AG20443 (cell line): ENCODE measurements around the gene COX11.

Source experiments
- DNase-seq: peaks from one replicate; pipeline ENCODE4 v3.0.0; 2012; ENCODE audit warnings: low spot score, mixed read lengths

COX11 gene, protein sequence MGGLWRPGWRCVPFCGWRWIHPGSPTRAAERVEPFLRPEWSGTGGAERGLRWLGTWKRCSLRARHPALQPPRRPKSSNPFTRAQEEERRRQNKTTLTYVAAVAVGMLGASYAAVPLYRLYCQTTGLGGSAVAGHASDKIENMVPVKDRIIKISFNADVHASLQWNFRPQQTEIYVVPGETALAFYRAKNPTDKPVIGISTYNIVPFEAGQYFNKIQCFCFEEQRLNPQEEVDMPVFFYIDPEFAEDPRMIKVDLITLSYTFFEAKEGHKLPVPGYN

DNA sequence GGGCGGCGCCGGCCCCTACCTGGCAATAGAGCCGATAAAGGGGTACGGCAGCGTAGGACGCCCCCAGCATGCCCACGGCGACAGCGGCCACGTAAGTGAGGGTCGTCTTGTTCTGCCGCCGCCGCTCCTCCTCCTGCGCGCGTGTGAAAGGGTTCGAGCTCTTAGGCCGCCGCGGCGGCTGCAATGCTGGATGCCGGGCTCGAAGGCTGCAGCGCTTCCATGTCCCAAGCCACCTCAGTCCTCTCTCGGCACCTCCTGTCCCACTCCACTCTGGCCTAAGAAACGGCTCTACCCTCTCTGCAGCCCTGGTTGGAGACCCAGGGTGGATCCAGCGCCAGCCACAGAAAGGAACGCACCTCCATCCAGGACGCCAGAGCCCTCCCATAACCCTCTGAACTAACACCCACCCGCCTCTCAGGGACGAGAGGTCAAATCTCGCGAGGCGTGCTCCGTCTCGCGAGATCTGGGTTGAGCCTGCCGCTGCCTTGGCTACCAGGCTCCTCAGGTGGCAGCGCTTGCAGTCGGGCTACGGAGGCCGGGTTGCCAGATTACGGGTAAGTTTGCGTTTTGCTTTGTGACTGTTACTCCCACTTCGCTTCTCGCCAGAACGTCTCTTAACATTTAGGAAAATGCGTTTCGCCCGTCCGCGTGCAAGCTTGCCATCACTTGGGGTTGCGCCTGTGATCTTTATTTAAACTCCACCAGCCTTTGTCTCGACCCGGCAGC is at the start of gene COX11, which contains the start of gene STXBP4:
Gene COX11 (minus strand): TSS at position 393 of the 726 bp plus-strand sequence. CDS start 8 bp downstream, at position 385.
Gene STXBP4 (plus strand): TSS at position 504 of the 726 bp plus-strand sequence. CDS start 17,455 bp downstream, outside the sequence.
- DNase-seq: peak; percentile 97

DNA sequence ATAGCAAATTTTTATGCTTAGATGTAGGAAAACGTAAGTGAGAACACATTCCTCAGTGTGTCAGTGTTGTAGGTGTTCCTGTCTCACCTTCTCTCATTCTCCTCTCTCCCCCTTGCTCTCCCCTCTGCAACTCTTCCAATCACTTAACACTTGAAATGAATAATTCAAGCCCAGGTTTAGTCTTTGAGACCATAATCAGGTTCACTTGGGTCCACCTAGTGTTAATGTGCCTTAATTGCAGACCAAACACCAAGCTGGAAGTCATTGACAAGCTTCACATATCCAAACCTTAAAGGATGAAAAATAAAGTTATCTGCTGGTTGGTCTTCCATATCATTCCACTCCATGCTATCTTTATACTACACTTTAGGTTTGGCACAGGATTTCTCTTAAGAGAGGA is 37.1 kb upstream of the COX11 start:
- peak; percentile 11 for DNase-seq

DNA sequence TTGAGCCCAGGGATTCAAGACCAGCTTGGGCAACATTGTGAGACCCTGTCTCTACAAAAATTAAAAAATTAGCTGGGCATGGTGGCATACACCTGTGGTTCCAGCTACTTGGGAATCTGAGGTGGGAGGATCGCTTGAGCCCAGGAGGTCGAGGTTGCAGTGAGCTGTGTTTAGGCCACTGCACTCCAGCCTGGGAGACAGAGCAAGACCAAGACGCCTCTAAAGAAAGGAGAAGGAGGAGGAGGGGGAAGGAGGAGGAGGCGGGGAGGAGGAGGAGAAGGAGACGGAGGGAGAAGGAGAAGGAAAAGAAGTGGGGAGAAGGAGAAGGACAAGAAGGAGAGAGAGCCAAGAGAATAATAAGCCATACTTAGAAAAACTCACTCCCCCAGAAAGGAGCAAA is 36.0 kb upstream of the COX11 start:
- DNase-seq: no peak

DNA sequence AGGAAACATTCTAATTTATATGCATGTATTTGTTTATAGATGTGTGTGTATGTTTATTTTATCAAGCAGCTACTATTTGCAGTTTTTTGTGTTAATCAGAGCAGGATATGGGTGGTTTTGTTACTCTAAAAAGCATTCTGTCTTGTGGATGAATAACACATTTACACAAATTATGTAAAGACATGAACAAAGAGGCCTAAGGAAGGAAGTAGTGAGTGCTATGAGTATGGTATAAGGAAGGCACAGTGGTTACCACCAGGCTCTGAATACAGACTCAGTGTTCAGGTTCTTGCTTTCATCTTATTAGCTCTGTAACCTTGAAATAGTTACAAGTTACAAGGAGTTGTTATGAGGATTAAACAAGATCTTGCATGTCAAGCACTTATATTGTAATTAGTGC is 34.0 kb upstream of the COX11 start:
- DNase-seq: no peak

DNA sequence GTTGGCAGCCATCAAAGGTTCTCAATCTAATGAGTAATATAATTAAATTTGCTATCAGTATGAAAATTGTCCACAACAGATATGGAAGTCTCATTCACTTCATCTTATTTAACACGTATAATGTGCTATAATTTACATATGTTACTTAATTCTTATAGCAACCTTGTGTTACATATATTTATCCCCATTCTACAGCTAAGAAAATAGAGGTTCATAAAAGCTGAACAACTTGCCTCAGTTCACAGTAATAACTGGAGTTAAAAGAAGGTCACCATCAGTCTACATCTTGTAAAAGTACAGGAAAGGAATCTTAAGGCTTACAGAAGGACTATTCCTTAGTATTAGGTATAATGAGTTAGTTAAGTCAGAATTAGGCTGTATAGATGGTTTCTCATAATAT is 28.0 kb upstream of the COX11 start:
- no peak for DNase-seq

DNA sequence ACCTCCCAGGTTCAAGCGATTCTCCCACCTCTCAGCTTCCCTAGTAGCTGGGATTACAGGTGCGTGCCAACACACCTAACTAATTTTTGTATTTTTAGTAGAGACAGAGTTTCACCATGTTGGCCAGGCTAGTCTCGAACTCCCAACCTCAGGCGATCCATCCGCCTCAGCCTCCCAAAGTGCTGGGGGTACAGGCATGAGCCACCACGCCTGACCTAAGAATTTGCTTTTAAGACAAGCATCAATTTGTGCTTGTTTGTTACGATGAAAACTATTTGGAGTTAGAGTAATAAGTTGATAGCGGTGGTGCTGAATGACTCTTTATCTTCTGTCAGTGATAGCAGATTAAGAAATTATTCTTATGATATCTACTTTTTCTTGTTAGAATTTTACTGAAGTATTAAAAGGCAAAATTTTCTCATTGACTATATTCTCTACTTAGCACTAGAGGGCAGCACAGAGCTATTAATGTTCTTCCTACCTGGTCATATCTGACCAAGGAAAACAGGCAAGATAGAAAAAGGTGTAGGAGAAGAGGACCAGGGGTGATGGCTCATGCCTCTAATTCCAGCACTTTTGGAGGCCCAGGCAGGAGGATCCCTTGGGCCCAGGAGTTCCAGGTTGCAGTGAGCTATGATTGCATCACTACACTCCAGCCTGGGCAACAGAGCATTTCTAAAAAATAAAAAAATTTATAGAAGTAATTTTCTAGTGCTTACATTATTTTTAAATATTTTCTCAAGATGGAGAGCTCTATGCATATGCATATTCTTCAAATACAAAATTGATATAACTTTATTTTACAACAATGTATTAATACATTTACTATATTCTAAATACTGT is 24.6 kb upstream of the COX11 start:
- peak; percentile 39 for DNase-seq

DNA sequence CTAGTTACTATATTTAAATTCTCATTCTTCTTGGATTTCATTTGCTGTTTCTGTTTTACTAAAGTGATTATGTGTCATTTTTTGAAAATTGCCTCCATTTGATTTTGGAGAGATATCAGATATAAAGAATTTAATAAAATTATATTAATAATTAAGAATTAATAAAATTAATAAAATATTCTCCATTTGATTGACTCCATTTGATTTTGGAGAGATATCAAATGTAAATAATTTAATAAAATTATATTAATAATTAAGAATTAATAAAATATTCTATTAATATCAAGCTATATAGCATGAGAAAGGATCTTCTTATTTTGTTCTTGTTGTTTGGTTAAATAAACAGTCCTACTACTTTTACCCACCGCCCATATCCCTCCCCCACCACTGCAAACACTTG is 23.1 kb upstream of the COX11 start:
- no peak for DNase-seq

DNA sequence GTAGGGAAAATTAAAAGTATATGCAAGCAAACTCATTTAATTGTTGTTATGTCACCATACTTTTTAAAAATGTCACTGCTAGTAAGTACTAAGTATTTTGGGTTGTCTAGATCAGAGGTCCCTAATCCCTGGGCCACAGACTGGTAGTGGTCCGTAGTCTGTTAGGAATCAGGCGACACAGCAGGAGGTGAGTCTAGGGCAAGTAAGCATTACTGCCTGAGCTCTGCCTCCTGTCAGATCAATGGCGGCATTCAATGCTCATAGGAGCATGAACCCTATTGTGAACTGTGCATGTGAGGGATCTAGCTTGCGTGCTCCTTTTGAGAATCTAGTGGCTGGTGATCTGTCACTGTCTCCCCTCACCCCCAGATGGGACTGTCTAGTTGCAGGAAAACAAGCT is 21.7 kb upstream of the COX11 start:
- no peak for DNase-seq

DNA sequence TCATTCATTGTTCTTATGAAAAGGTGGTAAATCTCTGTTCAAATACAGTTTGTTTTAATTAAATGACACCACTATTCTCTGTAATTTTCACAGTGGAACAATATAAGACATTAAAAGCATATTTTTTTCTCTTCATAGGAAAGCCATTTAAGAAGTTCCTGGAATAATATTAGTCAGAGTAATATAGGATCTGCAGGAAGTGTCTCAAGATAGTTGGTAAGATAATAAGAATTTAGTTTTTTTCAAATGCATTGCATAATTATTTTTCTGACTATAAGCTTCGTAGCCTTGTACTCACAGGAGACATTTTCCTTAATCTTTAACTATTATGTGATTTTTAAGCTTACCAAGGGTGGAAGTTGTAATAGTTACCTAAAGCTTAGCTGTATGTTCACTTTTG is 17.0 kb upstream of the COX11 start:
- no peak for DNase-seq

DNA sequence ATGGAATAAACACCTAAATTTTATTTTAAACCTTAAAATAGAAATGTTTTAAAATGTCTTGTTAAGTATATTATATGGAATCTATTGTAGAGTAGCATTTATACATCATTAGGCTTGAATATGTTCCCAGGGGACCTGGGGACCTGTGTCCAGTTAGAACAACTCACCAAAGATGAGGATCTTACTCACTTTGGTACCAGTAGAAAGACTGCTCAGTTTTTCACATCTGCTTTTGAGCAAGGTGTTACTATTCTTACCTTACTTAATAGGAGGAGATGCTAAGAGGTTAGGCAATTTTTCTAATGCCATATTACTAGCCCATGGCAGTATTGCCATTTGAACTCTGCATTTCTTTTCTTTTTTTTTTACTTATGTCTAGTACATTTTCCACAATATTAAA is 14.8 kb upstream of the COX11 start:
- no peak for DNase-seq

DNA sequence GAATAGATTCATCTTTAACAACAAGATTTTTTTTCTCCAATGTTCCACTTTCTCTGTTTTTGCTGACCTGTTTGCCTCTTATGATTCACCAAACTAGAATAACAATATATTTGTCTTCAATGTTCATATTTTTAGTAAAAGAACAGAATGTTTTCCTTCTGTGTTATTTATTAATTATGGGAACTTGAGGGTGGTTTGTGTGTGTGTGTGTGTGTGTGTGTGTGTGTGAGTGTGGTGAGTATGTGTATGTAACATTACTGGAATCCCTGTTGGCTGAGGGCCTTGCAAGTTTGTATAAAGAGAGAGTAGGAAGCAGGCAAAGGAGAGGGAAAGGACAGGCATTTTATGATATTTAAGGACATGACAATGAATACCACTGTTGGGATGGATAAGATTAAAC is 13.9 kb upstream of the COX11 start:
- DNase-seq: no peak

DNA sequence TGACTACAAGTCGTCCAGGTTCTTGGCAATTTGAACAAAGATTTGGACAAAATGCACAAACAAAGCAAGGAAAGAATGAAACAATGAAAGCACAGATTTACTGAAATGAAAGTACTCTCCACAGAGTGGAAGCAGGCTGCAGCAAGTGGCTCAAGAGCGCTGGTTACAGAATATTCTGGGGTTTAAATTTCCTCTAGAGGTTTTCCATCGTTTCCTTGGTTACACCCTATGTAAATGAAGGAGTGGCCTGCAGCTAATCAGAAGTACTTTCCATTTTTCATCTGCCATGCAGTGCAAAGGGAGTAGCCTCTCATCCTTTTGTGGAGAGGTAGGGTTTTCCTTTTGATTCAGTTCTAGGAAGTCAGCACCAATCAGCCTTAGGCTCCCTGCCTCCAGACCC is 11.9 kb upstream of the COX11 start:
- no peak for DNase-seq

DNA sequence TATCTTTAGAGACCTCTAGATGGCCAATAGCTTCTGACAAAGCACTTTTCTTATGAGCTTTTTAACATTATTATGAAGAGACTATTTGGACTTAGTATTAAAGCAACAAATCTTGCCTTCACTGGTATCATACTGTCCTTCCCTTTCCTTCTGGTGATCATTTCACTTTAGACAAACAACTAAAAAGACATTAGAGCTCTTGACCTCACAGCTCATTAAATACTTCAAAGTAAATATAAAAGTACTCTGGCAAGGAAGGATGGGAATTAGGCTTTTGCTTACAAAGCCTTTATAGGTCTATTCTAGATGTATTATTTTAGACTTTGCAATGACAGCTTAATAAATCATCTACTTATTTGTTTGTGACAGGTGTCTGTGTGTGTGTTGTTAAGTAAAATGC is 11.2 kb upstream of the COX11 start:
- no peak for DNase-seq

DNA sequence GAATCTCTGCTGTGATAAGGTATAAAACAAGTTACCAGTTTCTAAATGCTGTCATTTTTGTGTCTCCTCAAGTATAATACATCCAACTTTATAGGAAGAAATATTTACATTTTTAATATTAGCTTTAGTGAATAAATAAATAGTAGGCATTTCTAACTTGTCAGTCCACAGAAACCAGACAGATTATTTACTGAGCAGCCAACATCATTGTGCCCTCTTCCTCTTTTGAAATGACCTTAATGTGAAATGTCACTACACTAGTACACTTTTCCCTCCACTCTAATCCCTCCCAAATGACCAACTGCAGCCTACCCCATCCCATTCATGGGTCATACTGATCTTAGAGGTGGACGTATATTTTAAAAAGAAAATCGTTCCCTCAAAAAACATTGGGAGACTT is 9.3 kb upstream of the COX11 start:
- DNase-seq: no peak

DNA sequence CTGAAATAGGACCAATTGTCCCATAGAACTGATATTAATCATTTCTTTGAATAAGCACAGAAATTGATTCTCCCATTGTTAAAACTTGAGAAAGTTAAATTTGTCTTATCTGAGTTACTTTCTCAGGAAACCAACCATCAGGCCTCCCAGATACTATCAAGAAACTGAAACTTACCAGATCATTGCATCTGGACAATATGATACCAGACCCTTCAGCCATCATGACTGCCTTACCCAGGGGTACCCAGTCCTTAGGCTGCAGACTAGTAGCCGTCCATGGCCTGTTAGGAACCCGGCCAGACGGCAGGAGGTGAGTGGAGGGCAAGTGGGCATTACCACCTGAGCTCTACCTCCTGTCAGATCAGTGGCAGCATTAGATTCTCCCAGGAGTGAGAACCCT is 7.9 kb upstream of the COX11 start:
- no peak for DNase-seq

DNA sequence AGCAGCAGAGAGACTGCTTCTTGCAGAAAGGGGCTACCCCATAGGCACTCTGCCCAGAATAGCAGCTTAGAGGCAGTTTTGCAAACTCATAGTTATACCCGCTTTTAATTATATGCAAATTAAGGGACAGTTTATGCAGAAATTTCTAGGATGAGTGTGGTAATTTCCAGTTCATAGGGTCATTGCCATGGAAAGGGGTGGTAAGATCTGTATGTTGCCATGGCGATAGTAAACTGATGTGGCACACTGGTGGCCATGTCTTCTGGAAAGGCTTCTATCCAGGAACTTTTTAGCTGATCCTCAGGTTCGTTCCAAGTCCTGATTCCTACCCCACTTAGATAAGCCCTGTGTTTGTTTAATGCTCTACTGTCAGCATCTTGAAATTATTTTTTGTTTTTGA is 6.3 kb upstream of the COX11 start:
- DNase-seq: no peak

DNA sequence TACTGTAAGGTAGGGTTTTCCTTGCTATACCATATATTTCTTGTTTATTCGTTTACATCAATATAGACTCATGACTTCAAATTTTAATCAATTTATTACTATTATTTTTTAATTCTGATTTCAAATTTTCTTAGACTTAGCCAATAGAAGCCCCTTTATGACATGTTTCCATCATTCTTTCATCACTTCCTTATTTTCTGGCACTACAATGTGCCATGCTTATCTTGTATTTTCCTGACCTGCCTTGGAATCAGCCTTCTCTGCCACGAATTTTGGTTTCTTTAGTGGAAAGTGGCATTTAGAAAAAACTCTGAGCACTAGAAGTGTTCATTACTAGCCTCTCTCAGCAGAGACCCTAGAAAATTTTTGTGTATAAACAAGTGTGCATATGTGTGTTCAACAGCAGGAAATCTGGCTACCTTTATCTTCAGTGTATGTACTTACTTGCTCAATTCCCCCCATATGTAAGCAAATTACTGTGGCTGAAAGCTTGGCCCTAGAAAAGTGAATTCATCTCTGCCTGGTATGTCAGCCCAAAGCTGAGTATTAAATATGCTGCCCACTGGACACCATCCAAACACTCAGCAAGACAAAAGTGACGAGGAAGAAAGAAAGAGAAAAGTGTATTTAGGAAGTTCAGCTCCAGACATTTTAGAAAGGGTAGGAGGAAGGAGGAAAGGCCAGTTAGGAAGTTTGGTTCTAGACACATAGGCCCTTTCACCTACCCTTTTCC is 4.1 kb upstream of the COX11 start:
- DNase-seq: no peak

DNA sequence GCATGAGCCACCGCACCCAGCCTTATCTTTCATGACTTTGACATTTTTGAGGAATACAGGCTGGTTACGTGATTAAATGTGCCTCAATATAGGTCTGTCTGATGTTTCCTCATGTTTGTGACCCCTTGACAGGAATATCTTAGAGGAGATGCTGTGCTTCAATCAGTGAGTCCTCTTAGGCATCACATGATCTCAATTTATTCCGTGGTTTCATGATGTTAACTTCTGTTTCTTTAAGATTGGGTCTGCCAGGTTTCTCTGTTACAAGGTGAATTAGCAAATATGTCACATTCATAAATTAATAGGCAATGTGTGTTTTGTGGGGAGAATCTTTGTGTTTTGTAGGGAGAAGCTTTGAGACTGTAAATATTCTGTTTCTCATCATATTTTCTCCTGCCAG is 3.4 kb upstream of the COX11 start:
- no peak for DNase-seq

DNA sequence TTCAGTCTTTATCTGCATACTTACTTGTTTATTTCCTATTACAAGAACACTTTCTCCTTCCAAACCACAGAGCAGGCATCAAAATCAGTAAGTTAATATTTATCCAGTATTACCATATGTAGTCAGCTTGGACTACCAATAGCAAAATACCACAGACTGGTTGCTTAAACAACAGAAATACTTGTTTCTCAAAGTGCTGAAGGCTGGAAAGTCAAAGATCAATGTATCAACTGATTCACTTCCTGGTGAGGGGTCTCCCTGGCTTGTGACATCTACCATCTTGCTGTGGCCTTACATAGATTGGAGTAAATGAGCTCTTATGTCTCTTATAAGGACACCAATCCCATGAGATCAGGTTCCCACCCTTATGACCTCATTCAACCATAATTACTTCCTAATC is 2.7 kb upstream of the COX11 start:
- DNase-seq: no peak

DNA sequence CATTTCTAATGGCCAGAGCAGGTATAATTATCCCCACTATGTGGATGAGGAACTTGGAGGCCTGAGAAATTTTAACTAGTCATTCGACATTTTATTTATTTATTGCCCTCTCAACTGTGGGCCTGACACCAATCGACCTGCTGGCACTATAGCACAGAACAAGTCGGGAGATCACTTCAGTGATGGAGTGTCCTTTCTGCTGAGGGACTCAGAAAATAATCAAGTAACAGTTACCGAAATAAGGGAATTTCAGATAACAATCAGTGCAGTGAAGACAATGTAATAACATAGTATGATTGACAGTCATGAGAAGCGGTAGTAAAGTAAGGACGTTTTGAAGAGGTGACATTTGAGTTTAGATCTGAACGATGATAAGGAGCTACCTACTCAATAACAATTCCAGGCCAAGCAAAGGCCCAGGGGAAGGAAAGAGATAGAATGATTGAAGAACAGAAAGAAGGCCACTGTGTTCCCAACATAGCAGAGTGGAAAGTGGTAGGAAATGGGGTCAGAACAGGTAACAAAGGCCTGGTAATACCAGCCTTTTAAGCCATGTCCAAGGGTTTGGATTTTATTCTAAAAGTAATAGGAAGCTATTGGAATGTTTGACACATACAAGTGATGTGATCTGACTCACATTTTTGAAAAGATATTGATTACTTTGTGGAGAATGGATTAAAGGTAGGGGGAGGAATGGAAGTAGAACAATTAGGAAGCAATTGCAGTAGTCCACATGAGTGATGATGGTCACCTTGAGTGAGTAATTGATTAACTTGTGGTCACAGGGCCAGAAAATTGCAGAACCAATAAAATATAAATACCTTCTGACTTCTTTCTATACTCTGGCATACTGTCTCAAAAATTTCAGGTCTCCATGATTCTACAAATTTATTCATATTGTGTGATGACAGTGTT is 1.5 kb upstream of the COX11 start:
- no peak for DNase-seq

DNA sequence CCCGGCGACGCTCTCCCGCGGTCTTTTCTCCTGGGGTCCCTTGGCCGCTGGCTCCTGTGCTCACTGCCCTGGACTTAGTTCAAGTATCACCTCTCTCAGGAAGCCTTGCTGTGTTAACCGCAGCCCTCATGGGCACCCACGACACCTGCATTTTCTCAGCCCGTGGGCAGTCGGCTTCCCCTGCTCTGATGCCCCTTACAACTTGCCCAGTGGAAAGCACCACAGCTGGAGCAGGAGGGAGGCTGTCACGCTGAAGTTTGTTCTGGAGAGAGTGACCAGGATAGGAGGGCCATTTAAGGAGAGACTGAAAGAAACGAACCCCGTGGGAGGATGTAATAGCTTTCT is 506 bp upstream of the COX11 start:
- DNase-seq: peak; percentile 50
